Activated CD8-positive, alpha-beta T cell treated with anti-CD3 and anti-CD28 coated beads, Interleukin-2, amount 10 ng/mL, durations not matched to agents 7 days and 5 days (primary cell): Measurements from ENCODE around the gene GGT7. TPM values are rescaled to one million over a fixed set of nuclear protein-coding genes. Genes with fewer than 3 reads are reported as not detected.

ENCODE experiments used
- ATAC-seq: fragments of 150-1000 bp; cut with Tn5 transposase; one replicate; pipeline ENCODE4 v1.10.0; 2021; ENCODE audit warnings: moderate library complexity
- CTCF ChIA-PET: fragments of 350-600 bp; sonication (Branson Sonifier 250); formaldehyde crosslinking; loops from one replicate; lab custom pipeline; 2021; ENCODE audit warnings: antibody characterized with exemption; lab: Charles Lee
- POLR2A ChIA-PET: fragments of 350-600 bp; sonication (Branson Sonifier 250); formaldehyde crosslinking; loops from one replicate; lab custom pipeline; 2021; ENCODE audit warnings: antibody characterized with exemption; lab: Charles Lee
- DNase-seq: peaks from one replicate; pipeline ENCODE4 v3.0.0-alpha.2; 2020
- H3K27ac Mint-ChIP-seq: one replicate; pipeline ENCODE4 v1.8.0; 2021; ENCODE audit warnings: mild to moderate bottlenecking, mixed read lengths
- H3K27me3 Mint-ChIP-seq: one replicate; pipeline ENCODE4 v1.8.0; 2021; ENCODE audit warnings: low read depth, mixed read lengths
- H3K36me3 Mint-ChIP-seq: one replicate; pipeline ENCODE4 v1.8.0; 2021; ENCODE audit warnings: low read depth, mixed read lengths
- H3K4me1 Mint-ChIP-seq: one replicate; pipeline ENCODE4 v1.8.0; 2021; ENCODE audit warnings: low read depth, mixed read lengths
- H3K4me3 Mint-ChIP-seq: one replicate; pipeline ENCODE4 v1.8.0; 2021; ENCODE audit warnings: mild to moderate bottlenecking, mixed read lengths
- H3K9me3 Mint-ChIP-seq: one replicate; pipeline ENCODE4 v1.8.0; 2022; ENCODE audit warnings: mixed read lengths; ENCODE audit not compliant: insufficient read depth
- total RNA-seq, 2 experiments: library from RNA; stranded (reverse); gene quantifications; one replicate each; pipeline ENCODE4 v1.2.3, GENCODE V29; 2021

The GGT7 gene
- total RNA-seq, 2 experiments from 2014 or later: 5.2 to 6.0 TPM

- H3K4me3 Mint-ChIP-seq: no peak overlapping the region
- no peaks in the 10 kb centered on the region for H3K4me1 Mint-ChIP-seq
- H3K27ac Mint-ChIP-seq: no peak overlapping the region
- H3K9me3 Mint-ChIP-seq: no peaks in the 10 kb centered on the region
- ChIA-PET POLR2A (no interaction called here), CTCF (interaction anchor here (1.3 to 2.8 kb wide), 2 partner anchors 10 to 11 kb away, joined by 4 to 16 read pairs; partner anchors contain the start of gene ACSS2)
- DNase-seq (no peak), ATAC-seq (no peak)
- no peaks in the 10 kb centered on the region for H3K27me3 Mint-ChIP-seq
- H3K36me3 Mint-ChIP-seq: no peaks in the 10 kb centered on the region
Observed at GRCh38 chr20:34863421-34863965, 9.2 kb downstream of the GGT7 start.

GRCh38 chr20:34862724-34863123 lies 9.9 kb downstream of the GGT7 start:
- Mint-ChIP-seq H3K27me3 (no peaks in the 10 kb centered on the region), H3K4me3 (no peak overlapping the region), H3K36me3 (no peaks in the 10 kb centered on the region), H3K9me3 (no peaks in the 10 kb centered on the region), H3K27ac (no peak overlapping the region), H3K4me1 (no peaks in the 10 kb centered on the region)
- POLR2A ChIA-PET: interaction anchor here (0.6 kb wide), 2 partner anchors 13 to 136 kb away, joined by 3 to 4 read pairs; no protein-coding TSS in a partner anchor
- CTCF ChIA-PET: interaction anchor here (1.3 kb wide), 1 partner anchor 11 kb away, joined by 4 read pairs; no protein-coding TSS in a partner anchor
- DNase-seq (no peak), ATAC-seq (no peak)

GRCh38 chr20:34861386-34862084 lies 11.1 kb downstream of the GGT7 start:
- no peak overlapping the region for H3K4me3 Mint-ChIP-seq

GRCh38 chr20:34859826-34860545 lies 12.7 kb downstream of the GGT7 start:
- Mint-ChIP-seq H3K4me3 (no peak overlapping the region), H3K27me3 (no peaks in the 10 kb centered on the region), H3K9me3 (no peaks in the 10 kb centered on the region), H3K4me1 (no peaks in the 10 kb centered on the region), H3K27ac (no peak overlapping the region), H3K36me3 (no peaks in the 10 kb centered on the region)
- DNase-seq (no peak), ATAC-seq (no peak)
- POLR2A ChIA-PET: no interaction called here
- CTCF ChIA-PET: no interaction called here

More at GRCh38 chr20:34861386-34862084, 11.1 kb downstream of the GGT7 start:
- Mint-ChIP-seq H3K27ac (no peak overlapping the region), H3K9me3 (no peaks in the 10 kb centered on the region), H3K4me1 (no peaks in the 10 kb centered on the region), H3K36me3 (no peaks in the 10 kb centered on the region), H3K27me3 (no peaks in the 10 kb centered on the region)
- POLR2A ChIA-PET: no interaction called here
- CTCF ChIA-PET: interaction anchor here (1.2 kb wide), 1 partner anchor 13 kb away, joined by 3 read pairs; no protein-coding TSS in a partner anchor
- DNase-seq (no peak), ATAC-seq (no peak)

GRCh38 chr20:34859367-34859766 lies 13.3 kb downstream of the GGT7 start:
- POLR2A ChIA-PET: no interaction called here
- Mint-ChIP-seq H3K9me3 (no peaks in the 10 kb centered on the region), H3K4me3 (no peak overlapping the region), H3K27ac (no peak overlapping the region), H3K27me3 (no peaks in the 10 kb centered on the region), H3K36me3 (no peaks in the 10 kb centered on the region), H3K4me1 (no peaks in the 10 kb centered on the region)
- DNase-seq: no peak
- no peak for ATAC-seq
- CTCF ChIA-PET: no interaction called here

- no peak for DNase-seq
- H3K27ac Mint-ChIP-seq: no peak overlapping the region
- no peaks in the 10 kb centered on the region for H3K36me3 Mint-ChIP-seq
- POLR2A ChIA-PET: no interaction called here
- CTCF ChIA-PET: interaction anchor here (0.9 to 1.4 kb wide), 3 partner anchors 23 to 244 kb away, joined by 3 read pairs; partner anchors contain the start of gene MYH7B
- H3K27me3 Mint-ChIP-seq: no peaks in the 10 kb centered on the region
- no peak for ATAC-seq
- H3K9me3 Mint-ChIP-seq: no peaks in the 10 kb centered on the region
- no peak overlapping the region for H3K4me3 Mint-ChIP-seq
- peaks cover 7% of the 10 kb centered on the region for H3K4me1 Mint-ChIP-seq
Observed at GRCh38 chr20:34852298-34852697, 20.4 kb downstream of the GGT7 start.

- no peaks in the 10 kb centered on the region for H3K9me3 Mint-ChIP-seq
- H3K4me3 Mint-ChIP-seq: no peak overlapping the region
- H3K27ac Mint-ChIP-seq: no peak overlapping the region
- ChIA-PET CTCF (no interaction called here), POLR2A (no interaction called here)
- peaks cover 7% of the 10 kb centered on the region for H3K4me1 Mint-ChIP-seq
- H3K36me3 Mint-ChIP-seq: no peaks in the 10 kb centered on the region
- DNase-seq (no peak), ATAC-seq (no peak)
- no peaks in the 10 kb centered on the region for H3K27me3 Mint-ChIP-seq
Observed at GRCh38 chr20:34850969-34851368, 21.7 kb downstream of the GGT7 start.

- Mint-ChIP-seq H3K36me3 (no peaks in the 10 kb centered on the region), H3K27ac (no peak overlapping the region), H3K4me3 (no peak overlapping the region), H3K9me3 (no peaks in the 10 kb centered on the region), H3K4me1 (peaks cover 7% of the 10 kb centered on the region), H3K27me3 (no peaks in the 10 kb centered on the region)
- ATAC-seq (no peak), DNase-seq (no peak)
- POLR2A ChIA-PET: no interaction called here
- CTCF ChIA-PET: no interaction called here
Observed at GRCh38 chr20:34849778-34850177, 22.9 kb downstream of the GGT7 start.

DNA sequence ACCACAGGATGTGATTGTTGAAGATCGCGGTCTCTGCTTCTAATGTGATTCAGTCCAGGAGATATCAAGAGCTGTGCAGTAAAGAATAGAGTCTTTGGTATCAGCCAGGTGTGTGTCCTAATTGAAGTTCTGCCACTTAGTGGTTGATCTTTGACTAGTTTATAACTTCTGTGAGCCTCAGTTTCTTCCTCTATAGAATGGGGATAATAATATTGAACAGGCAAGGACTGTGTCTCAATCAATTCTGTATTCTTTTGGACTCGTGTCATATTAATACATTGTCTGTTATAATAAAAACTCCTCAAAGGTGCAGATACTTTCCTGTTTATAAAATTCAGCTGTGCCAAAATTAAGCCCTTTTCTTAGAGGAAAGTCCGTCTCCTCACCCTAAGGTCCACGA lies 24.1 kb downstream of the GGT7 start:
- Mint-ChIP-seq H3K4me1 (peaks cover 7% of the 10 kb centered on the region), H3K9me3 (no peaks in the 10 kb centered on the region), H3K36me3 (no peaks in the 10 kb centered on the region), H3K27me3 (no peaks in the 10 kb centered on the region), H3K4me3 (no peak overlapping the region), H3K27ac (no peak overlapping the region)
- DNase-seq: no peak
- no peak for ATAC-seq
- ChIA-PET POLR2A (interaction anchor here (0.6 kb wide), 1 partner anchor 249 kb away, joined by 7 read pairs; no protein-coding TSS in a partner anchor), CTCF (interaction anchor here (1.9 kb wide), 1 partner anchor 12 kb away, joined by 5 read pairs; no protein-coding TSS in a partner anchor)

- H3K27me3 Mint-ChIP-seq: peaks cover 11% of the 10 kb centered on the region
- H3K4me1 Mint-ChIP-seq: peaks cover 3% of the 10 kb centered on the region
- H3K9me3 Mint-ChIP-seq: no peaks in the 10 kb centered on the region
- ATAC-seq (no peak), DNase-seq (no peak)
- H3K36me3 Mint-ChIP-seq: no peaks in the 10 kb centered on the region
- ChIA-PET POLR2A (interaction anchor here (0.6 kb wide), 1 partner anchor 731 kb away, joined by 3 read pairs; the partner anchor contains the start of gene EIF2S2), CTCF (no interaction called here)
- H3K4me3 Mint-ChIP-seq: no peak overlapping the region
- no peak overlapping the region for H3K27ac Mint-ChIP-seq
Observed at GRCh38 chr20:34843421-34843820, 29.2 kb downstream of the GGT7 start.

DNA sequence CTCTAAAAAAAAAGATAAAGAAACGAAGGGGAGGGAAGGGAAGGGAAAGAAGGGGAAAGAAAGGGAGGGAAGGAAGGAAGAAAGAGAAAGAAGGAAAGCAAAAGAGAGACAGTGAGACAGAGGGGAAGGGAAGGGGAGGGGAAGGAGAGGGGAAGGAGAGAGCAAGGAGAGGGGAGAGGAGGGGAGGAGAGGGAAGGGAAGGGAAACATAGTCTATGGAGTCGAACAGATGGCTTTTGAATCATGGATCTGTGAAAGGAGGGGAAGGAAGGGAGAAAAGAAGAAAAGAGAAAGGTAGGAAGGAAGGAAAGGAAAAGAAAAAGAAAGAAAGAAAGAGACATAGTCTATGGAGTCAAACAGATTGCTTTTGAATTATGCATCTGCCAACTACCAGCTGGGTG lies 30.5 kb downstream of the GGT7 start:
- peaks cover 16% of the 10 kb centered on the region for H3K27me3 Mint-ChIP-seq
- ChIA-PET CTCF (no interaction called here), POLR2A (no interaction called here)
- H3K4me3 Mint-ChIP-seq: no peak overlapping the region
- DNase-seq (no peak), ATAC-seq (no peak)
- H3K27ac Mint-ChIP-seq: no peak overlapping the region
- no peaks in the 10 kb centered on the region for H3K36me3 Mint-ChIP-seq
- H3K4me1 Mint-ChIP-seq: no peaks in the 10 kb centered on the region
- no peaks in the 10 kb centered on the region for H3K9me3 Mint-ChIP-seq
